HG02610 (cell line): Measurements from ENCODE around the gene P2RX1.
"Not testable (repeated sequence)": the region's sequence is repeated elsewhere in the genome, so short reads cannot be mapped to it uniquely, and the experiment has no call there.

Experiments used
- ATAC-seq: cut with Tn5 transposase; IDR thresholded peaks from one replicate; pipeline ENCODE4 v1.9.1; 2021; ENCODE audit warnings: mild to moderate bottlenecking, moderate library complexity; ENCODE audit not compliant: unreplicated experiment

The P2RX1 gene

DNA sequence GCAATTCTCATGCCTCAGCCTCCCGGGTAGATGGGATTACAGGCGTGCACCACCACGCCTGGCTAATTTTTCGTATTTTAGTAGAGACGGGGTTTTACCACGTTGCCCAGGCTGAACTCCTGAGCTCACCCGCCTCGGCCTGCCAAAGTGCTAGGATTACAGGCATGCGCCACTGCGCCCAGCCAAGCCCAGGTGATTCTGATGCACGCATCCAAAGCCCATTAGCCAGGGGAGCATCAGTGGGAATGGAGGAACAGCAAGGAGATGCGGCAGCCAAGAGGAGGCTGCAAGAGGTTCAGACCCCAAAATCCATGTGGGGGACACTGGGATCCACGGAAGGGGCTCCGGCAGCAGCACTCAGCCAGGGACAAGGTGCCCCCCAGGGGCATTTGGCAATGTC lies 35.9 kb upstream of the P2RX1 start:
- ATAC-seq: no peak

DNA sequence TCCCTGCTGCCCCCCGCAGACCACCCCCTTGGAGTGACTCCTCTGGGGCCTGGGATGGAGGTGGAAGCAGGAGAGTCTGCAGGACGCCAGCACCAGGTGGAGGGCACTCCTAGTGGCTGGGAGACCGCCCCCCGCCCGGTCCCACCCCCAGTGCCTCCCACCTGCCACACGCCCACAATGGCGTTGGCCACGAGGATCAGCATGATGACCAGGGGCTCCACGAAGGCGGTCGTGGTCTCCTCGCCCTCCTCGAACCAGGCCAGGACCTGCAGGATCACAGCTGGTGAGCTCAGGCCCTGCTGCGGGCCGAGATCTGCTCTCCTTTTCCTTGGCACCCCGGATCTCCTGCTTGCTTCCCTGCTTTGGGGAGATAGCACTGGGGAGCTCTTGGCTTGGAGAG lies 35.2 kb upstream of the P2RX1 start:
- ATAC-seq: no peak

DNA sequence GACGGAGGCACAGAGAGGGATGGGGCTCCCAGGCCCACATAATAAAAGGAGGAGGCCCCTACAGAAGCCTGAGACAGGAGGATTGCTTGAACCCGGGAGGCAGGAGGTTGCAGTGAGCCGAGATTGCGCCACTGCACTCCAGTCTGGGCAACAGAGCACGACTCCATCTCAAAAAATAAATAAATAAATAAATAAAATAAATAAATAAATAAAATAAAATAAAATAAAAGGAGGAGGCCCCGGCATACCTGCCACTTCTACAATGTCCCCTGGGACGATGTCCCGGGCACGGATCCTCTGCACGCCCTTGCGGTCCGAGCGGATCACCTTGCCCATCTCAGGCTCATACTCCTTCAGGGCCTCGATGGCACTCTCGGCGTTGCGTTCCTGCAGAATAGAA lies 34.7 kb upstream of the P2RX1 start:
- no peak for ATAC-seq

DNA sequence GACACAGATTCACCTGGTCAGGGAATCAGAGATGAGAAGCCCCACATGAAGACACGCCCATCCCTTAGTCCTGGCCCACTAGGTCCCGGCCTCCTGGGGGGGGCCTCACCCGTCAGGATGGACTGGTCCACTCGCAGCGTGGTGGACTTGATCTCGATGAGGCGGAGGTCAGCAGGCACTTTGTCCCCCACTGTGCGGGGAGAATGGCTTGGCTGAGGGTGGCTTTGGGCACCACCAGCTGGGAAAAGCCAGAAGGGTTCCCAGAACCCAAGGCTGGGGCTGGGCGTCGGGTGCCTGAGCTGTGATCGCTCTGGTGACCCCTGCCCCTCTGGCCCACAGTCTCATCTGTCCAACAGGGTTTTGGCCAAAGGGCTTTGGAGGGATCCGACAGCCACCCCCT lies 34.3 kb upstream of the P2RX1 start:
- ATAC-seq: no peak

DNA sequence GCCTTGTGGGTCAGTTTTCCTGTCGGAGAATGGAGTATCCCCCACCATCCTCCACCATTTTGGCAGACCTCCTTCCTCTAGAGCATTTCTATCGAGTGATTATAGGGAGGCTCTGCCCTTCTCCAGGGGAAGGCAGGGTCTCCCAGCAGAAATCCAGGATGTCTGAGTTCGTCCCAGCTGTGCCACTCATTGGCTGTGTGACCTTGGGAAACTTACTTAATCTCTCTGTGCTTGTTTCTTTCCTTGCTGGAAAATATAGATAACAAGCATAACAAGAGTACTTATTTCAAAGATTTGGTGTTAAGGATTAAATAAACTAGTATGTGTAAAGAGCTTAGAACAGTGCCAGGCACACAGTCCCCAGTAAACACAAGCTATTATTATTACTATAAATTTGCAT lies 33.2 kb upstream of the P2RX1 start:
- no peak for ATAC-seq

DNA sequence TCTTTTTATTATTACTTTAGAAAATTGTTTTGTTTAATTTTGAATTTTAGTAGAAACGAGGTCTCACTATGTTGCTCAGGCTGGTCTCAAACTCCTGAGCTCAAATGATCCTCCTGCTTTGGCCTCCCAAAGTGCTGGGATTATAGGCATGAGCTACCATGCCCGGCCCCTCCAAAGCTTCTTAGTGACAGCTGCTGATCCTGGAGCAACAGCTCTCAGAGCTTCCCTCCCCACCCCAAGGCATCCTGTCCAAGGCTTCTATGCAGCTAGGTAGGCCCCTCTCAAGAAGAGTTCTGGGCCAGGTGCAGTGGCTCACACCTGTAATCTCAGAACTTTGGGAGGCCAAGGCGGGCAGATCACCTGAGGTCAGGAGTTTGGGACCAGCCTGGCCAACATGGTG lies 32.3 kb upstream of the P2RX1 start:
- ATAC-seq: not testable (repeated sequence)

DNA sequence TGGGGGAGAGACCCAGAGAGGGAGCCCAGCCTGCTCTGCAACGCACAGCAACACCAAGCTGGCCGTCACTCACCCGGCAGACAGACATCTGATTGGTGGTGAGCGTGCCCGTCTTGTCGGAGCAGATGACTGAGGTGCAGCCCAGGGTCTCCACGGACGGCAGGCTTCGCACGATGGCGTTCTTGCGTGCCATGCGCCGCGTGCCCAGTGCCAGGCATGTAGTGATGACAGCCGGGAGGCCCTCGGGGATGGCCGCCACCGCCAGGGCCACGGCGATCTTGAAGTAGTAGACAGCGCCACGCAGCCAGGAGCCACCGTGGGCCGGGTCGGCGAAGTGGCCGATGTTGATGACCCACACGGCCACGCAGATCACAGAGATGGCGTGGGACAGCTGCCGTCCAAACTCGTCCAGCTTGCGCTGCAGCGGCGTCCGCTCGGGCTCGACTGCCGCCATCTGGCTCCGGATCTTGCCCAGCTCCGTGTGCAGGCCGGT lies 31.1 kb upstream of the P2RX1 start:
- ATAC-seq: no peak

DNA sequence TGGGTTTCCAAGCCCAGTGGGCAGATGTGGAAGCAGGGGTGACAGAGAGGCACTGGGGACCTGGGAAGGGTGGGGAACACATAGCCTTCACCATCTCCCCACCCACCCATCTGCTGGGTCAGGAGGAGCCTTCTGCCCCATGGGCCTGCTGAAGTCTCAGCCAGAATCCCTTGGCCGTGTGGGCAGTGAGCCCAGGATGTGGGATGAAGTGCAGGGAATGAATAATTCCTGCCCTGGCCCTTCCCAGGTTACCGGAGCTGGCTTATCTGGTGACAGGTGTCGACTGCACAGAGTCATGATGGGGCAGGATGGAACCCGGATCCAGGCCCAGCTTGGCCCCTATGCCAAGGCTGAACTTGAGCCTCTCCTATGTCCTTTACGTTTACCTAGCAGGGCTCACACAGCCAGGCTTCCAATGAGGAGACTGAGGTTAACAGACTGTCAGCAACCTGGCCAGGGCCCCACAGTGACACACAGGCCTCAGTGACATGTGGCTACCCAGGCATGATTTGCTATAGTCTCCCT lies 30.5 kb upstream of the P2RX1 start:
- no peak for ATAC-seq

DNA sequence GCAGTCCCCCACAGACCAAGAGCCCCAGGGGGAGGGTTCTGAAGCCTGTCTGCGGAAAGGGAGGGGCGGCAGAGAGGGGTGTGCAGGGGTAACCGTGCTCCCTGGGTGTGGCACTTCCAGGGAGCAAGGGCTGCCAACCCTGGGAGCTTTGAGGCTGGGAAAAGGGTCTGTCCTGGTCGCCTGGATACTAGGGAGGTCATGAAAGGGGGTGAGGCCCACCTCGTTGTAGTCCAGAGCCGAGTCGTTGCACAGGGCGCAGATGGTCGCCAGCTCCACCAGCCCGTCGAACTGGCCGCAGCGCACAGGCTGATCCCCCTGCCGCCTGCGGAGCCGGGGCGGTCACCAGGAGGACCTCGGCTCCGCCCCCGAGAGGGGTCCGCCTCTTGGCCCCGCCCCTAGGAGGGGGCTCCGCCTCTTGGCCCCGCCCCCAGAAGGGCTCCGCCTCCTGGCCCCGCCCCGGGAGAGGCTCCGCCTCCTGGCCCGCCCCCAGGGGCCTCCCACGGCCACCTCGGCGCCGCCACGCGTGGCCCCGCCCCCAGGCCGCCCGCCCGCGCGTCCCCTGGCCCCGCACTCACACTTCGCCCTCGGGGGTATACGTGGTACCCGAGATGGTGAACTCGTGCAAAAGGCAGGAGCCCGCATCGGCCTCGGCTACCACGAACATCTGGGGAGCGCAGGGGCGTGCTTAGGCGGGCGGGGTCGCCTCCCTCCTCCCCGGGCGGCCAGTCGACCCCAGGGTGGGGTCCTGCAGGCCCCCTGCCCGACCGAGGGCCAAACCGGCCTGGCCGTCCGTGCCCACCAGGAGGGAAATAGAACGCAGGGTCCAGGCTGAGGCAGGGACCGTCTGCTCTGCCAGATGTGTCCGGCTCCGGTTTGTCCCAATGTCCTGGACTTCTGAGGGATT lies 28.5 kb upstream of the P2RX1 start:
- ATAC-seq: no peak

DNA sequence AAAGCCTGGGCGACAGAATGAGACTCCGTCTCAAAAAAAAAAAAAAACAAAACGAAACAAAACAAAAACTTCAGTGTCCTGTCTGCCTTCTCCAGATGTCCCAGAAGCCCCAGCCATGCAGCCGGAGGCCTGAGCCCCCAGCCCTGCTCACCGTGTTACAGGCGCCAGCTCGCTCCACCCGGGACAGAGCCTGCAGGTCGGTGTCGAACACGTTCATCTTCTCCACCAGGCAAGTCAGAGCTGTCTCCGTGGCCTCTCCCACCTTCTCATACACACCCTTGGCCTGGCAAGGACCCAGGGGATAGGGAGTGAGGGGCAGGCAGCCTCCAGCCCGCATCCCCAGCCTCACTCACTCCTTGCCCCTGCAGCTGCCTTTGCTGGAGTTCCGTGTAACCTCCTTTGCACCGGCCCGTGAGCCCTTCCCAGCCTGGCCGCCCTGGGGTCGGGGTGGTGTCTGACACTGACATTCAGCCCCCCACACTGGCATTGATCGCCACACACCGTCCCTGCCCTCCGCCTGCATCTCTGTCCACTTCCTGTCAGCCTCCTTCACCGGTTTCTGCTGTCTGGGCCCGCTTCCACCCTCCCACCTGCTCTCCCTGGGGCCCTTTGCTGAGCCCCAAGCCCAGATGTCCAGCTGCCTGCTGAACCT lies 27.1 kb upstream of the P2RX1 start:
- ATAC-seq: no peak

DNA sequence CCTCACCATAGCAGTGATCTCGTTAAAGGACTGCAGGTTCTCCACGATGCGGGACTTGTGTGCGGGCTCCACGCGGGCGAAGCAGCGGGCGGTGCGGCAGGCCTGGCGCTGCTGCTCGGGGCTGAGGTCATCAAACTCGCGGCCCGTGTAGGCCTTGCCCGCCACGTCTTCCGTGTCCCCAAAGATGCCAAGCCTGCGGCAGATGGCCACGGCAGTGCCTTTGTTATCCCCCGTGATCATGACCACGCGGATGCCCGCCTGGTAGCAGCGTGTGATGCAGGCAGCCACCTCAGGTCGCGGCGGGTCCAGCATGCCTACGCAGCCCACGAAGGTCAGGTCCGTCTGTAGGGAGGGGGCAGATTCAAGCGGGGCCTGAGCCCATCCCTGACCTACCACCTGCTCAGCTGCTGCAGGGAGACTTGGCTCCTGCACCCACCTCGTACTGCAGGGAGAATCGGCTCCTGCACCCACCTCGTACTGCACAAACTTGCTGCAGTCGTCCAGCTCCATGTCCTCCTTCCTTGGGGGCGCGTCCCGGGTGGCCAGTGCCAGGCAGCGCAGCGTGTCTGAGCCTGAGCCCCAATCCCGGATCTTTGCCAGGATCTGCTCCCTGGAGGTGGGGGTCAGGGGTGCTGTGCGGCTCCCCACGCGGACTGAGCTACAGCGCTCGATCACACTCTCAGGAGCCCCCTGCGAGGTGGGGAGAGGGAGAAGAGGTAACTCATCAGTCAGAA lies 24.9 kb upstream of the P2RX1 start:
- ATAC-seq: no peak

DNA sequence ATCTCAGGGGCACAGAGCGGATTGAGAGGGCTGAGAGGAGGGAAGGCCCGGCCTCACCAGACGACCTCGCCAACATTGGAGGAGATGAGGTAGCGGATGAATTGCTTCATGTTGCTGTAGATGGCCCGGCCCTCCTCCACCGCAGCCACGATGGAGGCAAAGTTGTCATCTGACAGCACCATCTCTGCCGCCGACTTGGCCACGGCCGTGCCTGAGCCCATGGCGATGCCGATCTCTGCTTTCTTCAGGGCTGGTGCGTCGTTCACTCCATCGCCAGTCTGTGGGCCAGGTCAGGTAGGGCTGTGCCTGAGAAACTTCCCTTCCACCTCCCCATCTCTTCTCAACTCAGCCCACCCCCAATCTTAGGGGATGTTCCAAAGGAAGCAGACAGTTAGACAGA lies 21.1 kb upstream of the P2RX1 start:
- ATAC-seq: no peak

DNA sequence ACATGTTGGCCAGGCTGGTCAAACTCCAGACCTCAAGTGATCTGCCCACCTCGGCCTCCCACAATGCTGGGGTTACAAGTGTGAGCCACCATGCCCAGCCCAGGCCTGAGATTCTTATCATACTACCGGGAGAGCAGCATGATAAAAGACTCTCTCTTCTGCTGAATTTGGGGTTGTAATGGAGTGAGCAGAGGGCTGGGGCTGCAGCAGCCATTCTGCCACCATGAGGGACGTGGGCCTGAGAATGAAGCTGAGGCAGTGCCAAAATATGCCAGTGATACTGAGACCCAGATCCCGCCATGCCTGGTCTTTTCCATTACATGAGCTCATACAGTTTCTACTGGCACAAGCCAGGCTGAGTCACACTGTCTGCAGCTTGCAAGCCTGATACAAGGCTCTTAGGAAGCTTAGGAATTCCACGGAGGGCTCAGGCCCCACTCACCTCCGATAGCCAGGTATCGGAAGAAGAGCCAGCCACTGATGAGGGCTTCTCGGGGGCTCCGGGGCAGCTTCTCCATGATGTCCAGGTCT lies 19.6 kb upstream of the P2RX1 start:
- ATAC-seq: no peak

DNA sequence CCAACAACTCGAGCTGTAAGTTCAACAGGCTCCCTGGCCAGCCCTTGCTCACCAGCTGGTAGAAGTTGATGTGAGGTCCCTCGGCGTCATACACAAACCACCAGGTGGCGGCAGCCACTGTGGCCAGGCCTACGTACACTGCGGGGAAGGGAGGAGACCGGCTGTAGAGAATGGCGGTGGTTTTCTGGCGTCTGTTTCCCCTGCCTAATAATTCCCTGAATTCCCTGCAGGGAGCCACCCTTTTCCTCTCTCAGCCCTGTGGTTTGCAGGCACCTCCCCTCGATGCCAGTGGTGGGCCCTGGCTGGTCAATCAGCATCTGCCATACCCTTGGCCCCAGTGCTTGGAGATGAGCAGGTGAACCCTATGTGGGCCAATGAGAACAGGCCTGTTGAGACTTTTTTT lies 18.9 kb upstream of the P2RX1 start:
- no peak for ATAC-seq

DNA sequence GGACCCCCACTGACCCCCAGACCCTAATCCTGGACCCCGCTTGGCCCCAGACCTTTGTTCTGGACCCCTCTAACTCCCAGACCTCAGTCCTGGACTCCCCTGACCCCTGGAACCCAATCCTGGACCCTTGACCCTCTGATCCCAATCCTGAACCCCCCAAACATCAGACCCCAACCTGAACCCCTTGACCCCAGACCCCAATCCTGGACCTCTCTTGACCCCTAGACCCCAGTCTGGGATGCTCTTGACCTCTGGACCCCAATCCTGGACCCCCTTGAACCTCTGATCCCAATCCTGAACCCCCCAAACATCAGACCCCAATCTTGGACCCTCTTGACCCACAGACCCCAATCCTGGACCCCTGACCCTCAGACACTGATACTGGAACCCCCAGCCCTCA lies 13.5 kb upstream of the P2RX1 start:
- ATAC-seq: no peak

DNA sequence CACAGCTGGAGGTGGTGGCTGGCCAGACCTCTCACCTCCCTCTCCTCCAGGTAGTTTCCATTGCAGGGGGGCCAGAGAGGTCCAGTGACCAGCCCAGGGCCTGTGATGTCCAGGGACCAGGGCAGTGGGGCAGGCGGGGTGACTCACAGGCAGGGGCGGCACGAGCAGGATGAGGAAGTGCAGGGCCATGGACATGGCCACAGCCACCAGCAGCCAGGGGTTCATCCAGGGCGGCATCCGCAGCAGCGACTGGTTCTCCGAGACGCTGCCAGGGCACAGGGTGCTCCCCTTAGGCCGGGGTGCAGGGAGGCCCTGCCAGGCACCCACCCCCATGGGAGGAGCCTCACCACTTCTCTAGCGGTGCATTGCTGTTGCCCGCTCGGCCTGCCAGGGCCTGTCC lies 12.9 kb upstream of the P2RX1 start:
- no peak for ATAC-seq

DNA sequence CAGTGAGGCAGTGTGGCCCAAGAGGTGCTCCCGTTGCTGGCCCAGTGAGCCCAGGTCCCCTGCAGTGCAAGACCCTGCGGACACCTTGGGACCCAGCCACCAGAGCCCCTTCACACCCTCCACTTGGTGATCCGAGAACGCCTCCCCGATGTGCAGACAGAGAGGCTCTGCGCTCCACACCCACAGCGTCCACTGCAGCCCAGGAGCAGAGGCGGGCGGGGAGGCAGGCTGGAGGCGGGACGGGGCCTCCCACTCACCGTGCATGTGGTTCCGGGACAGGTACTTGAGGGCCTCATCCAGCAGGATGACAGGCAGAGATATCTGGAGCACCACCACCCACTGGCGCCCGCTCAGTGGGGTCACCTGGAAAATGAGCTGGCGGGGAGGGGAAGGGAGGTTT lies 12.1 kb upstream of the P2RX1 start:
- ATAC-seq: no peak

DNA sequence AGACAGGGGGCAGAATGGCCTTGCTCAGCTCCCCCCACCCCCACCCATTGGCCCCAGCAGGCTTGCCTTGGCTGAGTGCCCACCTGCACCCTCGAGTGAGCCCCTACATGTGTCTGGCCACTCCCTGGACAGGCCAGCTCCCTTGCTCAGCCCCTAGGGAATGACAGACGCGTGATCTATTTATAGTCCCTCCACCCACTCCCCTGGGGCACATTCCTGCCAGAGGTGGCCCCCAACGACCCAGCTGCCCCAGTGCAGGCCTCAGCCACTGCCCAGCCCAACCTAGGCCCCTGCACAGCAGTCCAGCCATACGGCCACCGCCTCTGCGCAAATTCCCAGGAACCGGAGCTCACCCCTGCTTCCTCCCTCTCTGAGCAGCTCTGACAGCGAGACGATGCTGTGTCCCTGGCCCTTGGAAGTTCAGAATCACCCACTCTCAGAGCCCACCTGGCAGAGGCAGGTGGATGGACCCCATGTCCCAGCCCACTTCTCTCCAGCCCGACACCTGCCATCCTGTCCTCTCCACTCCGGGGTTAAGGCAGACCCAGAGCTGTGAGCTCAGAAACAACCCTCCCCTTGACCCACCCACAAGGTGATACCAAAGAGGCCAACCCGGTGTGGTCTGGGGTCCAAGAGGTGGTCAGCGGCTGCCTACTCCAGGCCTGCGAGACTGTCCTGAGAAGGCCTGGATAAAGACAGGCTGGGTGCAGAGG lies 11.5 kb upstream of the P2RX1 start:
- no peak for ATAC-seq

DNA sequence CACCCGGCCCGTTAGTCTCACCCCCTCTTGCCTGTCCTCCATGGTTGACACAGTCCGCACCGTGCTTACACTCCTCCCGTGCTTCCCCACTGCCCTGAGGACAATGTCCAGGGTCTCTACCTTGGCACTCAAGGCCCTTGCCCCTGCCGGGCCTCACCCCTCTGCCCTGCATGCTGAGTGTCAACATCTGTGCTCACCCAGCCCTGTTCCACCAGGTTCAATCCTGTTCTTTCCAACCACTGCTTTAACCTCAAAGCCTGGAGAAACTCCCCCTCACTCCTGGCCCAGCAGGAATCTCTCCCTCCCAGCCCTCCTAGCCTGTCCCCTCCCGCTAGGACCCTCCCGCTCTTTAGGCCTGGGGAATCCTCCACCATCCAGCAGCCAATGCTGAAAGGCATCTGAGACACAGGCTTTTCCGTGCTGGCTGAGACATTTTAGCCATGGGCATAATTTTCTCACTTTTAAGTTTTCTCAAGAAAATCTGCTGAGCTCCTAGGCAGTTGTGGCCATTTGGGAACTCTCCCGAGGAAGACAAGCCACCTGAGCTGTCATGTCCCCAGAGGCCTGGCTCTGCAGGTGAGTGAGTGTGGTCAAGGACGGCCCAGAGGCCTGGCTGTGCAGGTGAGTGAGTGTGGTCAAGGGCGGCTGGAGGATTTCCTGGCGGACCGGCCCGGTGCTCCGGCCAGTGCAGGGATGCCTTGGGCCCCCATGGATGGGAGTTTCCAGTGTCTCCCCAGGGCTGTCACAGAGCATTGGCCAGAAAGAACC lies 10.8 kb upstream of the P2RX1 start:
- no peak for ATAC-seq
